Immature natural killer cell (primary cell): ENCODE data around the gene DDX56. TPM values are rescaled to one million over a fixed set of nuclear protein-coding genes. Genes with fewer than 3 reads are reported as not detected.

ENCODE experiments used
- DNase-seq, 3 donors: peaks; one replicate each; pipeline ENCODE4 v3.0.0; 2022; ENCODE audit warnings: mixed read lengths in 1 of 3
- H3K27ac Mint-ChIP-seq, 6 donors: one replicate each; pipeline ENCODE4 v1.8.0; 2020; ENCODE audit warnings: mixed read lengths in 6 of 6, mild to moderate bottlenecking in 5 of 6, inconsistent platforms in 4 of 6, moderate library complexity in 3 of 6
- H3K27me3 Mint-ChIP-seq, 3 donors: one replicate each; pipeline ENCODE4 v1.8.0; 2020 to 2021; ENCODE audit warnings: low read depth in 3 of 3, mild to moderate bottlenecking in 3 of 3, mixed read lengths in 3 of 3, moderate library complexity in 3 of 3, inconsistent platforms in 1 of 3
- H3K36me3 Mint-ChIP-seq, 3 donors: one replicate each; pipeline ENCODE4 v1.8.0; 2020; ENCODE audit warnings: mixed read lengths in 3 of 3, inconsistent platforms in 2 of 3, mild to moderate bottlenecking in 2 of 3
- H3K4me1 Mint-ChIP-seq, 2 donors: one replicate each; pipeline ENCODE4 v1.8.0; 2020; ENCODE audit warnings: inconsistent platforms in 2 of 2, mild to moderate bottlenecking in 2 of 2, mixed read lengths in 2 of 2, moderate library complexity in 1 of 2
- H3K4me3 Mint-ChIP-seq, 5 donors: one replicate each; pipeline ENCODE4 v1.8.0; 2020; ENCODE audit warnings: mild to moderate bottlenecking in 5 of 5, mixed read lengths in 5 of 5, inconsistent platforms in 3 of 5, moderate library complexity in 3 of 5
- H3K9me3 Mint-ChIP-seq, 6 donors: one replicate each; pipeline ENCODE4 v1.8.0; 2020; ENCODE audit warnings: mild to moderate bottlenecking in 6 of 6, mixed read lengths in 6 of 6, inconsistent platforms in 4 of 6, moderate library complexity in 3 of 6
- polyA plus RNA-seq, 3 donors: library from polyadenylated mRNA; unstranded; fragments of 300-500 nt; fragmentation: Illumina TruSeq; gene quantifications; one replicate each; pipeline ENCODE4 v1.2.3, GENCODE V29; 2021

The DDX56 gene
- 10 to 100 TPM; 29.3 to 41.9 (median 33.8) TPM for polyA plus RNA-seq

- H3K27ac Mint-ChIP-seq = peak within 1 kb of the TSS; percentile 95 to 99 (median 98)
- H3K36me3 Mint-ChIP-seq = peaks cover 3 to 36% (median 4%) of the 10 kb centered on the region in 3 donors
- no peaks in the 10 kb centered on the region for H3K9me3 Mint-ChIP-seq
- peaks cover 0 to 9% (median 7%) of the 10 kb centered on the region in 3 donors for H3K27me3 Mint-ChIP-seq
- peaks cover 36 to 39% of the 10 kb centered on the region in 2 donors for H3K4me1 Mint-ChIP-seq
- peak; percentile 89 to 91 (median 90) for DNase-seq
- peak within 1 kb of the TSS; percentile 92 to 97 (median 97) for H3K4me3 Mint-ChIP-seq
Observed at GRCh38 chr7:44573464-44574286, at the start of gene DDX56. DDX56 (minus strand) TSS chr7:44573908; CDS start chr7:44573895, 13 bp downstream.

GRCh38 chr7:44622342-44623151 lies 48.8 kb upstream of the DDX56 start:
- Mint-ChIP-seq H3K4me3 (peak overlapping the region in 2 of 5 donors; percentile 7 to 66), H3K27ac (peak overlapping the region in 4 of 6 donors; percentile 34 to 91 (median 66)), H3K27me3 (peaks cover 0 to 2% (median 0%) of the 10 kb centered on the region in 3 donors), H3K36me3 (peaks cover 11 to 18% (median 11%) of the 10 kb centered on the region in 3 donors), H3K4me1 (peaks cover 65 to 88% of the 10 kb centered on the region in 2 donors), H3K9me3 (no peaks in the 10 kb centered on the region)
- DNase-seq = no peak

- no peak for DNase-seq
- Mint-ChIP-seq H3K36me3 (peaks cover 11 to 18% (median 11%) of the 10 kb centered on the region in 3 donors), H3K4me3 (no peak overlapping the region), H3K27me3 (peaks cover 0 to 2% (median 0%) of the 10 kb centered on the region in 3 donors), H3K9me3 (no peaks in the 10 kb centered on the region), H3K4me1 (peaks cover 72 to 95% of the 10 kb centered on the region in 2 donors), H3K27ac (peak overlapping the region in 2 of 6 donors; percentile 34 to 38)
Observed at GRCh38 chr7:44621750-44622103, 48.0 kb upstream of the DDX56 start.

GRCh38 chr7:44621034-44621749 lies 47.5 kb upstream of the DDX56 start:
- Mint-ChIP-seq H3K27ac (peak overlapping the region in 4 of 6 donors; percentile 14 to 61 (median 34)), H3K4me3 (no peak overlapping the region), H3K27me3 (peaks cover 0 to 2% (median 0%) of the 10 kb centered on the region in 3 donors), H3K9me3 (no peaks in the 10 kb centered on the region), H3K4me1 (peaks cover 67 to 93% of the 10 kb centered on the region in 2 donors), H3K36me3 (peaks cover 8 to 14% (median 8%) of the 10 kb centered on the region in 3 donors)
- no peak for DNase-seq

- Mint-ChIP-seq H3K9me3 (no peaks in the 10 kb centered on the region), H3K4me1 (peaks cover 66 to 91% of the 10 kb centered on the region in 2 donors), H3K4me3 (no peak overlapping the region), H3K27me3 (peaks cover 0 to 2% (median 0%) of the 10 kb centered on the region in 3 donors), H3K36me3 (peaks cover 0 to 4% (median under 1%) of the 10 kb centered on the region in 3 donors), H3K27ac (peak overlapping the region in 2 of 6 donors; percentile 13 to 57)
- no peak for DNase-seq
Observed at GRCh38 chr7:44618753-44619152, 45.0 kb upstream of the DDX56 start.

GRCh38 chr7:44618045-44618444 lies 44.3 kb upstream of the DDX56 start:
- Mint-ChIP-seq H3K9me3 (no peaks in the 10 kb centered on the region), H3K27ac (peak overlapping the region in 2 of 6 donors; percentile 3 to 29), H3K4me1 (peaks cover 61 to 84% of the 10 kb centered on the region in 2 donors), H3K27me3 (peaks cover 0 to 2% (median 1%) of the 10 kb centered on the region in 3 donors), H3K36me3 (peaks cover 0 to 4% (median 0%) of the 10 kb centered on the region in 3 donors), H3K4me3 (no peak overlapping the region)
- no peak for DNase-seq

GRCh38 chr7:44617225-44617890 lies 43.6 kb upstream of the DDX56 start:
- no peak overlapping the region for H3K4me3 Mint-ChIP-seq
- H3K36me3 Mint-ChIP-seq = peaks cover 0 to 4% (median 0%) of the 10 kb centered on the region in 3 donors
- H3K9me3 Mint-ChIP-seq = no peaks in the 10 kb centered on the region
- no peak for DNase-seq
- peaks cover 54 to 77% of the 10 kb centered on the region in 2 donors for H3K4me1 Mint-ChIP-seq
- H3K27me3 Mint-ChIP-seq = peaks cover 0 to 2% (median 1%) of the 10 kb centered on the region in 3 donors
- H3K27ac Mint-ChIP-seq = peak overlapping the region in 2 of 6 donors; percentile 9 to 31

GRCh38 chr7:44616545-44616944 lies 42.8 kb upstream of the DDX56 start:
- no peak for DNase-seq
- H3K4me1 Mint-ChIP-seq = peaks cover 52 to 76% of the 10 kb centered on the region in 2 donors
- peaks cover 0 to 4% (median 0%) of the 10 kb centered on the region in 3 donors for H3K36me3 Mint-ChIP-seq
- H3K27ac Mint-ChIP-seq = no peak overlapping the region
- no peak overlapping the region for H3K4me3 Mint-ChIP-seq
- H3K9me3 Mint-ChIP-seq = no peaks in the 10 kb centered on the region
- peaks cover 0 to 2% (median 1%) of the 10 kb centered on the region in 3 donors for H3K27me3 Mint-ChIP-seq

- peaks cover 0 to 4% (median 0%) of the 10 kb centered on the region in 3 donors for H3K36me3 Mint-ChIP-seq
- H3K27me3 Mint-ChIP-seq = peaks cover 0 to 2% (median 1%) of the 10 kb centered on the region in 3 donors
- no peak for DNase-seq
- peaks cover 45 to 68% of the 10 kb centered on the region in 2 donors for H3K4me1 Mint-ChIP-seq
- H3K4me3 Mint-ChIP-seq = no peak overlapping the region
- H3K9me3 Mint-ChIP-seq = no peaks in the 10 kb centered on the region
- peak overlapping the region in 3 of 6 donors; percentile 49 to 65 (median 57) for H3K27ac Mint-ChIP-seq
Observed at GRCh38 chr7:44615793-44616192, 42.1 kb upstream of the DDX56 start.

- H3K4me1 Mint-ChIP-seq = peaks cover 44 to 65% of the 10 kb centered on the region in 2 donors
- H3K4me3 Mint-ChIP-seq = peak overlapping the region in 1 of 5 donors; percentile 12
- H3K36me3 Mint-ChIP-seq = peaks cover 0 to 4% (median 0%) of the 10 kb centered on the region in 3 donors
- no peaks in the 10 kb centered on the region for H3K9me3 Mint-ChIP-seq
- H3K27me3 Mint-ChIP-seq = peaks cover 0 to 2% (median 1%) of the 10 kb centered on the region in 3 donors
- H3K27ac Mint-ChIP-seq = peak overlapping the region; percentile 8 to 77 (median 40)
- no peak for DNase-seq
Observed at GRCh38 chr7:44615149-44615611, 41.5 kb upstream of the DDX56 start.

- peak overlapping the region in 1 of 5 donors; percentile 54 for H3K4me3 Mint-ChIP-seq
- H3K27me3 Mint-ChIP-seq = peaks cover 12 to 20% (median 14%) of the 10 kb centered on the region in 3 donors
- peaks cover 0 to 4% (median 0%) of the 10 kb centered on the region in 3 donors for H3K36me3 Mint-ChIP-seq
- peaks cover 53 to 62% of the 10 kb centered on the region in 2 donors for H3K4me1 Mint-ChIP-seq
- H3K9me3 Mint-ChIP-seq = no peaks in the 10 kb centered on the region
- DNase-seq = no peak
- H3K27ac Mint-ChIP-seq = peak overlapping the region in 3 of 6 donors; percentile 26 to 74 (median 49)
Observed at GRCh38 chr7:44609829-44610228, 36.1 kb upstream of the DDX56 start.

GRCh38 chr7:44608916-44609648 lies 35.4 kb upstream of the DDX56 start:
- Mint-ChIP-seq H3K27me3 (peaks cover 13 to 17% (median 14%) of the 10 kb centered on the region in 3 donors), H3K4me3 (peak overlapping the region in 4 of 5 donors; percentile 4 to 52 (median 23))

More at GRCh38 chr7:44608916-44609648, 35.4 kb upstream of the DDX56 start:
- H3K9me3 Mint-ChIP-seq = no peaks in the 10 kb centered on the region
- H3K36me3 Mint-ChIP-seq = no peaks in the 10 kb centered on the region
- peak overlapping the region in 4 of 6 donors; percentile 13 to 83 (median 20) for H3K27ac Mint-ChIP-seq
- DNase-seq = no peak
- H3K4me1 Mint-ChIP-seq = peaks cover 46 to 55% of the 10 kb centered on the region in 2 donors
